HCT116 (cell line): ENCODE measurements around the gene SLC8A1. TPM values are rescaled to one million over a fixed set of nuclear protein-coding genes. Genes with fewer than 3 reads are reported as not detected.

Experiments used
- ATAC-seq: fragments of 200-7000 bp; cut with Tn5 transposase; 2 replicates; pipeline ENCODE4 v1.9.1; 2020; ENCODE audit warnings: mild to moderate bottlenecking, moderate library complexity
- BruUV-seq: library from RNA; stranded (reverse); fragments of 400-500 nt; replicated peaks from 2 replicates; lab custom pipeline; 2021; lab: Mats Ljungman, UMichigan
- CTCF ChIA-PET: fragments of 300-600 bp; sonication (Branson Sonifier 250); formaldehyde crosslinking; loops from one replicate; lab custom pipeline; 2021; ENCODE audit warnings: antibody characterized with exemption; lab: Charles Lee
- POLR2A ChIA-PET: fragments of 300-600, 350-600 bp; sonication (Branson Sonifier 250); formaldehyde crosslinking; loops from one replicate; lab custom pipeline; 2021; ENCODE audit warnings: antibody characterized with exemption; lab: Charles Lee
- RAD21 ChIA-PET, 2 experiments: fragments of 300-600 bp; sonication (Branson Sonifier 250); formaldehyde crosslinking; loops; one replicate each; lab custom pipeline; 2023; ENCODE audit warnings: low total read pairs in 2 of 2; ENCODE audit not compliant: uncharacterized antibody in 2 of 2, unreplicated experiment in 2 of 2, low non-redundant PET in 1 of 2; lab: Charles Lee
- DNase-seq: peaks from one replicate; pipeline ENCODE4 v3.0.0-alpha.2; 2010; ENCODE audit warnings: low read depth, low spot score
- H2AFZ ChIP-seq: fragments of 200-600 bp; shearing (Covaris generic), sonication (generic); 2 replicates; pipeline ENCODE4 v1.6.1; 2017; ENCODE audit warnings: low read depth, mixed run types, mixed read lengths, antibody characterized with exemption, low read length; ENCODE audit not compliant: poor library complexity, severe bottlenecking
- H3K27ac ChIP-seq: 2 replicates; pipeline ENCODE4 v1.5.1; 2012; ENCODE audit warnings: low read depth, low read length
- H3K27me3 ChIP-seq: fragments of 200-600 bp; sonication (generic); 2 replicates; pipeline ENCODE4 v1.6.1; 2016; ENCODE audit warnings: mixed run types, low read length, mixed read lengths; ENCODE audit not compliant: insufficient read depth
- H3K36me3 ChIP-seq, 2 experiments: fragments of 200-500 bp in 1 of 2; fragments of 200-600 bp in 1 of 2; sonication (Bioruptor generic) in 1 of 2; sonication (generic) in 1 of 2; 2 replicates each; pipeline versions ENCODE4 v1.5.1 to v1.6.1; 2014 to 2016; ENCODE audit warnings: low read length in 2 of 2, inconsistent platforms in 1 of 2, mixed read lengths in 1 of 2, mixed run types in 1 of 2; ENCODE audit not compliant: insufficient read depth in 2 of 2, control insufficient read depth in 1 of 2
- H3K4me1 ChIP-seq, 2 experiments: fragments of 200-600 bp in 1 of 2; sonication (generic) in 1 of 2; 2 replicates each; pipeline versions ENCODE4 v1.5.1 to v1.6.1; 2012 to 2017; ENCODE audit warnings: low read length in 2 of 2, inconsistent platforms in 1 of 2, mild to moderate bottlenecking in 1 of 2, mixed read lengths in 1 of 2, mixed run types in 1 of 2, moderate library complexity in 1 of 2; ENCODE audit not compliant: insufficient read depth in 2 of 2, control insufficient read depth in 1 of 2
- H3K4me2 ChIP-seq: fragments of 200-600 bp; sonication (generic); 2 replicates; pipeline ENCODE4 v1.6.1; 2017; ENCODE audit warnings: mixed run types, low read length, mixed read lengths
- H3K4me3 ChIP-seq, 2 experiments: fragments of 200-600 bp in 1 of 2; sonication (generic) in 1 of 2; replicated peaks in 1 of 2; 2 replicates each; pipeline ENCODE4 v1.5.1; 2011 to 2016; ENCODE audit warnings: low read length in 2 of 2, control low read depth in 1 of 2, low read depth in 1 of 2, mild to moderate bottlenecking in 1 of 2, mixed read lengths in 1 of 2, mixed run types in 1 of 2
- H3K79me2 ChIP-seq: fragments of 200-600 bp; sonication (generic); 2 replicates; pipeline ENCODE4 v1.6.1; 2017; ENCODE audit warnings: mild to moderate bottlenecking, mixed run types, low read length, moderate library complexity, mixed read lengths; ENCODE audit not compliant: insufficient read depth
- H3K9ac ChIP-seq: fragments of 200-600 bp; sonication (generic); 2 replicates; pipeline ENCODE4 v1.6.1; 2016; ENCODE audit warnings: low read length, mixed read lengths
- H3K9me2 ChIP-seq: fragments of 200-600 bp; sonication (generic), shearing (Covaris generic); 2 replicates; pipeline ENCODE4 v1.6.1; 2017; ENCODE audit warnings: mixed run types, mild to moderate bottlenecking, moderate library complexity; ENCODE audit not compliant: insufficient read depth
- H3K9me3 ChIP-seq, 2 experiments: fragments of 200-500 bp in 1 of 2; fragments of 200-600 bp in 1 of 2; sonication (Bioruptor generic) in 1 of 2; sonication (generic) in 1 of 2; 2 replicates each; pipeline ENCODE4 v1.6.1; 2014 to 2017; ENCODE audit warnings: low read length in 2 of 2, mixed read lengths in 2 of 2, inconsistent platforms in 1 of 2, low read depth in 1 of 2, mild to moderate bottlenecking in 1 of 2, mixed run types in 1 of 2, moderate library complexity in 1 of 2; ENCODE audit not compliant: control insufficient read depth in 1 of 2, insufficient read depth in 1 of 2
- H4K20me1 ChIP-seq: fragments of 200-600 bp; sonication (generic), shearing (Covaris generic); 2 replicates; pipeline ENCODE4 v1.6.1; 2017; ENCODE audit warnings: mixed run types, mild to moderate bottlenecking, moderate library complexity; ENCODE audit not compliant: insufficient read depth
- ATF3 ChIP-seq: IDR thresholded peaks from 2 replicates; pipeline ENCODE4 v1.6.1; 2012
- CEBPB ChIP-seq: IDR thresholded peaks from 2 replicates; pipeline ENCODE4 v1.6.1; 2012; ENCODE audit warnings: low read depth
- CTCF ChIP-seq, 3 experiments: fragments of 200-600 bp in 1 of 3; sonication (generic) in 1 of 3; IDR thresholded peaks in 2 of 3; conservative IDR thresholded peaks in 1 of 3; 2 replicates each; pipeline ENCODE4 v1.5.1; 2012 to 2017; ENCODE audit warnings: low read depth in 2 of 3, low read length in 2 of 3, antibody characterized with exemption in 1 of 3, borderline replicate concordance in 1 of 3, control low read depth in 1 of 3, mild to moderate bottlenecking in 1 of 3, mixed read lengths in 1 of 3, mixed run types in 1 of 3, moderate library complexity in 1 of 3; ENCODE audit not compliant: insufficient read depth in 1 of 3
- EGR1 ChIP-seq: IDR thresholded peaks from 2 replicates; pipeline ENCODE4 v1.6.1; 2012; ENCODE audit warnings: low read depth
- EZH2 ChIP-seq: fragments of 200-600 bp; sonication (generic); IDR thresholded peaks from 2 replicates; pipeline ENCODE4 v1.6.1; 2017; ENCODE audit warnings: antibody characterized with exemption, mixed run types
- FOSL1 ChIP-seq: IDR thresholded peaks from 2 replicates; pipeline ENCODE4 v1.6.1; 2012; ENCODE audit warnings: low read depth
- JUND ChIP-seq: IDR thresholded peaks from 2 replicates; pipeline ENCODE4 v1.6.1; 2012
- POLR2A ChIP-seq: IDR thresholded peaks from 2 replicates; pipeline ENCODE4 v1.7.0; 2011; ENCODE audit warnings: borderline replicate concordance; ENCODE audit not compliant: insufficient read depth, insufficient read length; ENCODE audit errors: extremely low read depth
- POLR2AphosphoS5 ChIP-seq: IDR thresholded peaks from 2 replicates; pipeline ENCODE4 v1.6.1; 2011; ENCODE audit warnings: mild to moderate bottlenecking, low read depth, low read length, moderate library complexity
- RAD21 ChIP-seq: IDR thresholded peaks from 2 replicates; pipeline ENCODE4 v1.6.1; 2012; ENCODE audit warnings: low read depth, mild to moderate bottlenecking
- REST ChIP-seq: IDR thresholded peaks from 2 replicates; pipeline ENCODE4 v1.6.1; 2012; ENCODE audit warnings: low read depth
- TCF7L2 ChIP-seq: IDR thresholded peaks from 2 replicates; pipeline ENCODE4 v1.7.0; 2011; ENCODE audit warnings: borderline replicate concordance, inconsistent platforms; ENCODE audit not compliant: insufficient read depth, insufficient read length; ENCODE audit errors: extremely low read depth
- YY1 ChIP-seq: IDR thresholded peaks from 2 replicates; pipeline ENCODE4 v1.6.1; 2011; ENCODE audit warnings: low read length, low read depth, moderate library complexity, mild to moderate bottlenecking; ENCODE audit not compliant: insufficient replicate concordance; ENCODE audit errors: extremely low read depth
- ZNF274 ChIP-seq: fragments of 200-500 bp; sonication (Bioruptor generic); IDR thresholded peaks from 2 replicates; pipeline ENCODE4 v1.6.1; 2014; ENCODE audit warnings: mild to moderate bottlenecking, low read depth, low read length, inconsistent platforms
- intact Hi-C: fragments of 100-400 bp; cut with micrococcal nuclease; formaldehyde crosslinking; loops from 2 replicates; pipeline ENCODE4 v1.10.0; 2022
- total RNA-seq: library from RNA; stranded (reverse); gene quantifications from one replicate; pipeline ENCODE4 v1.2.1, GENCODE V29; 2021; ENCODE audit not compliant: unreplicated experiment

Gene SLC8A1
- total RNA-seq, 1 experiment from 2014 or later, result 0.07 TPM

DNA sequence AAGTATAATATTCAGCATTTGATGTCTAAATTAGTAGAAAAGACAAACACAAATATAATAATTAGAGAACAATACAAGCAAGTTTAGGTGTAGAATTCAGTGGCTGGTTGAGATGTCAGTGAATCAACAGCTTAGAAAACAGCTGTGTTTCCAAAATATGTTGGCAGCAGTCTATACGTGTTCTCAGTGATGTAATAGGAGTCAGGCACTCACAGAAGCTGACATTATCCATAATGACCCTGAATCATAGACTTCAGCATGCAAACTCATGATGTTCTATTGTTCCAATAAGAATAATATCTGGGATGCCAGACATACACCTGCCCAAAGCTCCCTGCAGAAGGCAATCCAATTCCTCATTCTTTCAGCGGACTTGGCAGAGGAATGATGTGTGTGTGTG is 164.7 kb downstream of the SLC8A1 start:
- POLR2A ChIA-PET, result no interaction called here
- H3K79me2 ChIP-seq, result no peaks in the 10 kb centered on the region
- H3K4me1 ChIP-seq, result no peaks in the 10 kb centered on the region
- intact Hi-C loops, result no loop called here
- no peaks in the 10 kb centered on the region for H3K36me3 ChIP-seq
- H4K20me1 ChIP-seq, result no peaks in the 10 kb centered on the region
- no peak for DNase-seq
- no peak overlapping the region for H3K27ac ChIP-seq
- no peak overlapping the region for H3K4me2 ChIP-seq
- TF ChIP-seq YY1 (no peak), REST (no peak), JUND (no peak), EZH2 (no peak), RAD21 (no peak), POLR2A (no peak), FOSL1 (no peak), TCF7L2 (no peak), EGR1 (no peak), CEBPB (no peak), ATF3 (no peak), POLR2AphosphoS5 (no peak), CTCF (IDR thresholded peaks at IDR 0.05 in 2 of 3, conservative IDR thresholded peaks at IDR 0.05 in 1 of 3; ENCODE audit: borderline replicate concordance in 1 of 3, insufficient read depth in 1 of 3, low read depth in 2 of 3, low read length in 2 of 3) (no peak), ZNF274 (no peak)
- TF ChIP-seq, all 23 proteins: peak for 0
- no peaks in the 10 kb centered on the region for H3K9me2 ChIP-seq
- no peak overlapping the region for H2AFZ ChIP-seq
- ChIA-PET RAD21 (no interaction called here), CTCF (no interaction called here)
- H3K9me3 ChIP-seq, result no peaks in the 10 kb centered on the region
- no peak for ATAC-seq
- H3K9ac ChIP-seq, result no peak overlapping the region
- BruUV-seq, result no TSS peak
- H3K4me3 ChIP-seq, result no peak overlapping the region
- peaks cover 41% of the 10 kb centered on the region for H3K27me3 ChIP-seq
